GM12801 (cell line): ENCODE results near the gene PRKAG2.

Source experiments
- TF ChIP-seq, protein P1 (sequence below): IDR thresholded peaks from one replicate; pipeline ENCODE4 v1.5.1; 2011; ENCODE audit warnings: control low read depth; ENCODE audit not compliant: insufficient read length; ENCODE audit errors: extremely low read depth

Gene PRKAG2

DNA sequence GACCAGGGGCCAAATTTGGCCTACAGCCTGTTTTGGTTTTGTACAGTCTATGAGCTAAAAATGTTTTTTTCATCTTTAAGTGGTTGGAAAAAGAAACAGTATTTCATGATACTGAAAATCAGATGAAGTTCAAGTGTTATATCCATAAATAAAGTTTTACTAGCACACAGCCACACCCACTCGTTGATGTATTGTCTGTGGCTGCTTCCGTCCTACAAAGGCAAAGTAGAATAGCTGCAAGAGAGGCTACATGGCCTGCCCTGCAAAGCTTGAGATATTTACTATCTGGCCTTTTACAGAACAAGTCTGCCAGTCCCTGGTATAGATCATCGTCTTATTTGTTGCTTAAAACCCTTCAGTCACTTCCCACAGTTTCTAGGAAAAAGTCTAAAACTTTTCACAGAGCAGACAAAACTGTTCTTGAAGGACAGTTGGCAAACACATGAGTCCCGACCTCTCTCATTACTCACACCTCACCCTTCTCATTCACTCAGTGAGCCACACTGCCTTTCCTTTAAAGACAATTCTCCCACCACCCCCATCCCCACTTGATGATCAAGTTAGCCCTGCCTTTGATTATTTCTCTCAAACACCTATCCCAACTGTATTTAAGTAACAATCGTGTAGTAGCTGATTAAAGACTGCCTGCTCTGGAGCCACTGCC lies 367.1 kb downstream of the PRKAG2 start:
- TF ChIP-seq, protein P1, sequence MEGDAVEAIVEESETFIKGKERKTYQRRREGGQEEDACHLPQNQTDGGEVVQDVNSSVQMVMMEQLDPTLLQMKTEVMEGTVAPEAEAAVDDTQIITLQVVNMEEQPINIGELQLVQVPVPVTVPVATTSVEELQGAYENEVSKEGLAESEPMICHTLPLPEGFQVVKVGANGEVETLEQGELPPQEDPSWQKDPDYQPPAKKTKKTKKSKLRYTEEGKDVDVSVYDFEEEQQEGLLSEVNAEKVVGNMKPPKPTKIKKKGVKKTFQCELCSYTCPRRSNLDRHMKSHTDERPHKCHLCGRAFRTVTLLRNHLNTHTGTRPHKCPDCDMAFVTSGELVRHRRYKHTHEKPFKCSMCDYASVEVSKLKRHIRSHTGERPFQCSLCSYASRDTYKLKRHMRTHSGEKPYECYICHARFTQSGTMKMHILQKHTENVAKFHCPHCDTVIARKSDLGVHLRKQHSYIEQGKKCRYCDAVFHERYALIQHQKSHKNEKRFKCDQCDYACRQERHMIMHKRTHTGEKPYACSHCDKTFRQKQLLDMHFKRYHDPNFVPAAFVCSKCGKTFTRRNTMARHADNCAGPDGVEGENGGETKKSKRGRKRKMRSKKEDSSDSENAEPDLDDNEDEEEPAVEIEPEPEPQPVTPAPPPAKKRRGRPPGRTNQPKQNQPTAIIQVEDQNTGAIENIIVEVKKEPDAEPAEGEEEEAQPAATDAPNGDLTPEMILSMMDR = no peak

DNA sequence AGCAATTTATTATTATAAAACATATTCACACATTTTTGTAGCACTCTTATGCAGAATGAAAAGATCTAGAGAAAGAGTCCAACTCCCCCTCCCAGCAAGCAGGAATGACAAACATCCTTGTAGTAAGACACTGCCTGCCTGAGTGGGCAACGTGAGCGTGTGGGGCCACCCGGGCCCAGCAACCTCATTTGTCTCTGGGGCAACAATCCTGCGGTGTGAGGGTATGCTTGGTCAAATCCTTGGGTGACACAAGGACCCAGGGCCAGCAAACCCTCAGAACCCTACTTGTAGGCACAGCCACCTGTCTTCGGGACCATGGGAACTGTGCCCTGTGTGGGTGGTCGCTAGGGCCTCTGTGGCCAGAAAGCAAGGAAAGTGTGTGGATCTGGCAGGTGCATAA lies 367.9 kb downstream of the PRKAG2 start:
- TF ChIP-seq, protein P1 = no peak

DNA sequence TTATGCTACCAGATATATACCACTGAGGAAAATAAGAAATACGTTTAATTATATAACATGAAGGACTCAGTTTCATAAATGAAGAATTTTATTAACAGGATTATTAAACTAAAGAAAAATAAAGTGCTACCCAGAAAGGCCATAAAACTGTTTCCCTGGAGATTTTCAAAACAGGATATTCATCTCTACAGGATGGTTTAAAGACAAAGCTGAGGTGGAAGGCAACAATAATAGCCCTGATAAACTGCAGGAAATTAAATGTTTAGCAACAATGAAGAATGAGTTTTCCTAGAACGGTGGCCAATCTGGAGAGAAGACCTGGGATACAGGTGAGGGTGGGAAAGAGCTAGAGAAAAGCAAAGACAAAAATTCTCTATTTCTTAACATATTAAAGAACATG lies 369.1 kb downstream of the PRKAG2 start:
- TF ChIP-seq, protein P1 = no peak

DNA sequence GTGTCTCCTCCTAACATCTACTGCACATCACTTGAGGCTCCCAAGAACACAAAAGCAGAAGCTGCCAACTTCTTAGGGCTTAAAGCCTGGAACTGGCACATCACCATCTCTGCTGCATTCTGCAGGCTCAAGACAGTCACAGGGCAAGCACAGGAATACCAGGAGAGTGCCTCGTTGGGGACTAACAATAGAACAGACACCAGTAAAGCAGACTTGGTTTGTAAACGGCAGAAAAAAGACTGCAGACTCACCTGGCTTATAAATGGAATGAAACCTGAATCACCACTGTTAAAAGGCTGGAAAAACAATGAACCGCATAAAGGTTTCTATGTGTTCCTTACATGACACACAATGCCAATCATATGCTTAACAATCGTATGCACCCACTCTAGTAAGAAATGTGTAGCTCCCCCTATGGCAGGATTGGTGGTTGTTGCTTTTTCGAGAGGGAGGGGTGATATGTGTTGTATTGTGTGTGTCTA lies 370.0 kb downstream of the PRKAG2 start:
- TF ChIP-seq, protein P1 = no peak
